GM12878 (cell line): ENCODE data around the gene ADM2. TPM values are rescaled to one million over a fixed set of nuclear protein-coding genes. Genes with fewer than 3 reads are reported as not detected.

Experiments
- ATAC-seq: fragments of 200-7000 bp; cut with Tn5 transposase; 3 replicates; pipeline ENCODE4 v1.9.1; 2020; ENCODE audit warnings: mild to moderate bottlenecking, moderate library complexity
- Bru-seq: library from RNA; stranded (reverse); fragments of 400-500 nt; gene quantifications from one replicate; lab custom pipeline; 2021; lab: Mats Ljungman, UMichigan
- BruChase-seq, 2 experiments: library from RNA; stranded (reverse); fragments of 400-500 nt; gene quantifications; one replicate each; lab custom pipeline; 2021; lab: Mats Ljungman, UMichigan
- BruUV-seq: library from RNA; stranded (reverse); fragments of 400-500 nt; replicated peaks from 2 replicates; lab custom pipeline; 2021; lab: Mats Ljungman, UMichigan
- CTCF ChIA-PET: fragments of 300-600 bp; sonication (Branson Sonifier 250); formaldehyde crosslinking; extraction: SDS; loops from one replicate; lab custom pipeline; 2021; ENCODE audit warnings: inconsistent platforms; lab: Yijun Ruan, JAX
- POLR2A ChIA-PET: fragments of 350-600 bp; formaldehyde crosslinking; extraction: SDS; loops from one replicate; lab custom pipeline; 2021; ENCODE audit warnings: inconsistent platforms; lab: Charles Lee
- RAD21 ChIA-PET: fragments of 300-600 bp; sonication (Branson Sonifier 250); formaldehyde crosslinking; loops from one replicate; lab custom pipeline; 2023; ENCODE audit warnings: antibody characterized with exemption; ENCODE audit not compliant: unreplicated experiment; lab: Charles Lee
- SMC1A ChIA-PET: fragments of 300-600 bp; sonication (Branson Sonifier 250); formaldehyde crosslinking; loops from one replicate; lab custom pipeline; 2023; ENCODE audit not compliant: unreplicated experiment, uncharacterized antibody; lab: Charles Lee
- DNase-seq: peaks from one replicate; pipeline ENCODE4 v3.0.0-alpha.2; 2011; ENCODE audit warnings: low read depth, low spot score
- FAIRE-seq: peaks from 3 replicates; lab custom pipeline; 2011; peaks lifted over from hg19 to GRCh38; lab: Jason Lieb, UNC
- H2AFZ ChIP-seq: 2 replicates; pipeline ENCODE4 v1.6.0; 2011; ENCODE audit warnings: low read depth, low read length, control low read depth; ENCODE audit not compliant: control insufficient read depth
- H3K27ac ChIP-seq: 2 replicates; pipeline ENCODE4 v1.5.1; 2011; ENCODE audit warnings: control low read depth; ENCODE audit not compliant: control insufficient read depth, insufficient read depth
- H3K27me3 ChIP-seq, 2 experiments: replicated peaks in 1 of 2; 2 replicates each; pipeline versions ENCODE4 v1.6.0 to v1.6.1; 2011; ENCODE audit warnings: low read length in 1 of 2; ENCODE audit not compliant: control insufficient read depth in 2 of 2, insufficient read depth in 2 of 2
- H3K36me3 ChIP-seq, 2 experiments: 2 replicates each; pipeline ENCODE4 v1.5.1; 2011; ENCODE audit warnings: low read length in 1 of 2; ENCODE audit not compliant: control insufficient read depth in 2 of 2, insufficient read depth in 2 of 2
- H3K4me1 ChIP-seq: 2 replicates; pipeline ENCODE4 v1.6.1; 2011; ENCODE audit warnings: mild to moderate bottlenecking, low read length, moderate library complexity, mixed read lengths; ENCODE audit not compliant: control insufficient read depth, insufficient read depth
- H3K4me2 ChIP-seq: 2 replicates; pipeline ENCODE4 v1.6.0; 2011; ENCODE audit warnings: control low read depth; ENCODE audit not compliant: control insufficient read depth, insufficient read depth
- H3K4me3 ChIP-seq: fragments of 200-600 bp; sonication (generic); 2 replicates; pipeline ENCODE4 v1.5.1; 2016
- H3K79me2 ChIP-seq: 2 replicates; pipeline ENCODE4 v1.6.0; 2011; ENCODE audit warnings: low read length; ENCODE audit not compliant: control insufficient read depth, insufficient read depth
- H3K9ac ChIP-seq: 2 replicates; pipeline ENCODE4 v1.8.0; 2011; ENCODE audit warnings: low read length, control low read depth, mixed read lengths; ENCODE audit not compliant: control insufficient read depth, insufficient read depth
- H3K9me3 ChIP-seq: replicated peaks from 3 replicates; pipeline ENCODE4 v1.5.1; 2011; ENCODE audit warnings: mild to moderate bottlenecking, low read length; ENCODE audit not compliant: control insufficient read depth, insufficient read depth
- H4K20me1 ChIP-seq: 2 replicates; pipeline ENCODE4 v1.6.0; 2011; ENCODE audit not compliant: control insufficient read depth, insufficient read depth
- BHLHE40 ChIP-seq, 2 experiments: fragments of 450-650 bp in 1 of 2; IDR thresholded peaks; 2 replicates each; pipeline ENCODE4 v1.6.1; 2011 to 2017; ENCODE audit warnings: low read depth in 2 of 2, borderline replicate concordance in 1 of 2, improper control_type of control experiment in 1 of 2, low read length in 1 of 2, mild to moderate bottlenecking in 1 of 2
- BRCA1 ChIP-seq: IDR thresholded peaks from 2 replicates; pipeline ENCODE4 v1.6.1; 2011; ENCODE audit warnings: low read depth, low read length, improper control_type of control experiment
- EGR1 ChIP-seq, 2 experiments: IDR thresholded peaks; 1 replicate in 1 of 2; 2 replicates in 1 of 2; pipeline ENCODE4 v1.6.1; 2011 to 2012; ENCODE audit warnings: low read depth in 2 of 2, low read length in 2 of 2, borderline replicate concordance in 1 of 2, mild to moderate bottlenecking in 1 of 2, moderate library complexity in 1 of 2
- IKZF1 ChIP-seq: fragments of 450-650 bp; conservative IDR thresholded peaks from 2 replicates; pipeline ENCODE4 v1.6.1; 2017; ENCODE audit warnings: antibody characterized with exemption, mild to moderate bottlenecking
- NFYB ChIP-seq: IDR thresholded peaks from 2 replicates; pipeline ENCODE4 v1.6.1; 2011; ENCODE audit warnings: low read depth, mild to moderate bottlenecking, low read length, improper control_type of control experiment, moderate library complexity; ENCODE audit not compliant: insufficient read depth
- PAX5 ChIP-seq: IDR thresholded peaks from 2 replicates; pipeline ENCODE4 v1.6.1; 2011; ENCODE audit warnings: low read depth, low read length, borderline replicate concordance
- POLR2A ChIP-seq: IDR thresholded peaks from 2 replicates; pipeline ENCODE4 v1.6.1; 2011; ENCODE audit warnings: low read depth, mild to moderate bottlenecking, low read length
- WGBS: methylation state at CpG from one replicate; pipeline ENCODE4 v1.1.6; 2016; ENCODE audit warnings: low lambda C conversion rate; ENCODE audit not compliant: insufficient replicate concordance, insufficient coverage; ENCODE audit errors: missing lambda C conversion rate; 5-methylcytosine and 5-hydroxymethylcytosine counted together
- in situ Hi-C: fragments of 300-500 bp; cut with MboI; formaldehyde crosslinking; loops from 9 replicates; pipeline ENCODE4 v1.14.3; 2018; ENCODE audit warnings: mixed read lengths
- intact Hi-C: fragments of 100-400 bp; cut with micrococcal nuclease; formaldehyde crosslinking; loops from one replicate; pipeline ENCODE4 v1.14.2; 2022; ENCODE audit not compliant: unreplicated experiment
- long read RNA-seq, 2 experiments: library from polyadenylated mRNA; unstranded; transcript quantifications; one replicate each; pipeline ENCODE4 v2.0.0, GENCODE V29; 2019 to 2020
- polyA minus RNA-seq, 3 experiments: library from RNA; depleted of rRNA, polyadenylated mRNA; stranded (reverse); fragments of >200 nt; gene quantifications; 2 replicates each; pipeline ENCODE4 v1.2.3, GENCODE V29; 2011
- polyA plus RNA-seq, 11 experiments: library from polyadenylated mRNA; depleted of rRNA in 4 of 11; unstranded in 6 of 11; stranded (reverse) in 5 of 11; fragments of >200 nt; fragmentation: Nextera tagmentation in 4 of 11; fragmentation: Illumina TruSeq in 1 of 11; extraction: Ambion mirVana in 4 of 11; extraction: Trizol in 1 of 11; gene quantifications; 1 replicate in 1 of 11; 2 replicates in 10 of 11; pipeline versions ENCODE4 v1.2.1 to v1.2.3, GENCODE V29; 2011 to 2016; ENCODE audit warnings: inconsistent platforms in 2 of 11, missing spikeins in 2 of 11, low read depth in 1 of 11
- total RNA-seq, 4 experiments: library from RNA; depleted of rRNA in 3 of 4; stranded (reverse); fragments of >200 nt in 3 of 4; fragmentation: Illumina TruSeq in 1 of 4; extraction: Trizol in 1 of 4; gene quantifications; 2 replicates each; pipeline versions ENCODE4 v1.2.1 to v1.2.3, GENCODE V29; 2013 to 2021
- TF ChIP-seq, protein P1 (sequence below): IDR thresholded peaks from 2 replicates; pipeline ENCODE4 v1.6.1; 2012; ENCODE audit warnings: low read depth, low read length, improper control_type of control experiment

ADM2 gene, protein sequence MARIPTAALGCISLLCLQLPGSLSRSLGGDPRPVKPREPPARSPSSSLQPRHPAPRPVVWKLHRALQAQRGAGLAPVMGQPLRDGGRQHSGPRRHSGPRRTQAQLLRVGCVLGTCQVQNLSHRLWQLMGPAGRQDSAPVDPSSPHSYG
- 0.69 and 0.75 TPM in 2 replicates for total RNA-seq (2013; cell fraction: nucleolus; rRNA removed)
- 0.06 and 0.16 TPM in 2 replicates for total RNA-seq (2014; rRNA removed)
- total RNA-seq (2014; rRNA removed; fragmentation: Illumina TruSeq; extraction: Trizol) = 0.04 TPM in 1 of 2 replicates, not detected in the other
- 0.31 and 0.48 TPM in 2 replicates for total RNA-seq (2021)
- polyA plus RNA-seq (2011; ENCODE audit: low read depth) = 0.67 TPM
- 0.23 and 0.30 TPM in 2 replicates for polyA plus RNA-seq (2011; rRNA removed)
- polyA plus RNA-seq (2011; cell fraction: cytosol; rRNA removed) = 0.40 TPM in 2 replicates
- 0.73 and 0.93 TPM in 2 replicates for polyA plus RNA-seq (2011; cell fraction: nucleus; rRNA removed)
- 1.5 and 1.9 TPM in 2 replicates for polyA plus RNA-seq (2012)
- polyA plus RNA-seq (2014; fragmentation: Illumina TruSeq; extraction: Trizol) = 0.04 TPM in 1 of 2 replicates, not detected in the other
- under 1 TPM in 1 of 2 experiments, not detected in 1; 0.02 TPM for polyA plus RNA-seq (2014; fragmentation: Nextera tagmentation; extraction: Ambion mirVana)
- 0.14 and 0.33 TPM in 2 replicates for polyA plus RNA-seq (2014; rRNA removed)
- under 1 TPM in 1 of 2 experiments, not detected in 1; 0.17 TPM for polyA plus RNA-seq (2016; fragmentation: Nextera tagmentation; extraction: Ambion mirVana)
- polyA minus RNA-seq (2011; rRNA and poly(A)+ RNA removed) = 0.15 and 0.57 TPM in 2 replicates
- 0.42 and 0.67 TPM in 2 replicates for polyA minus RNA-seq (2011; cell fraction: cytosol; rRNA and poly(A)+ RNA removed)
- 0.36 and 0.48 TPM in 2 replicates for polyA minus RNA-seq (2011; cell fraction: nucleus; rRNA and poly(A)+ RNA removed)
- Bru-seq, nascent RNA = percentile 47 among the genes with signal in this experiment
- BruChase-seq, experiment 1, labeled RNA remaining after a 6-hour chase = percentile 50 among the genes with signal in this experiment
- percentile 54 among the genes with signal in this experiment for BruChase-seq, experiment 2, labeled RNA remaining after a 2-hour chase
- long read RNA-seq, experiment 1 = 0 reads
- long read RNA-seq, experiment 2 = 0 reads

DNA sequence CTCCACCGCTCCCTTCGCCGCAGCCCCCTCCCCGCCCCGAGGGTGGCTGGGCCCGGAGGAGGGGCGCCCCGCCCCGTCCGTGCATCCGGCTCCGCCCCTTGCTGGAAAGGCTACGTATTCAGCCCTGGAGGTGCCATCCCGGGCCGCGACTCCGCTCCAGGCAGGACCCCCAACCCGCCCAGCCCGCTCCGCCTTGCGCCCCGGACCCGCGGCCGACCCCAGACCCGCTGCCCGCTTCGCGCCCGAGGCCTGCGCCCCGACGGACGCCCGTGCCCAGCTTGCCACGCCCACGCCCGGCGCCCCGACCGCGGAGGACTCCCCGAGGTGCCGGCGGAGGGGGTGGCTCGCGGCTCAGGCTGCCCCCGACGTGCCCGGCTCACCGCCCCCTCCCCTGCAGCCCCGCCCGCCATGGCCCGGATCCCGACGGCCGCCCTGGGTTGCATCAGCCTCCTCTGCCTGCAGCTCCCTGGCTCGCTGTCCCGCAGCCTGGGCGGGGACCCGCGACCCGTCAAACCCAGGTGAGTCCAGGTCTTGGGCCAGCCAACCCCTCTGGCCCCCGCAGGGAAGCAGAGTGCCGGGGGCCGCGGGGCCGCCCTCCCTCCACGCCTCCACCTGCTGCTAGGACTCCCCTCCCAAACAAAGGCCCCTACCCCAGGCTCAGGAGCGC is at the start of gene ADM2:
ADM2 (plus strand) TSS at position 104 of the 667 bp plus-strand sequence; CDS start at position 409, 305 bp downstream.
- intact Hi-C loops = no loop called here
- no peaks in the 10 kb centered on the region for H4K20me1 ChIP-seq
- in situ Hi-C loops = no loop called here
- no peak within 1 kb of the TSS for H3K9ac ChIP-seq
- ChIA-PET RAD21 (no interaction called here), POLR2A (no interaction called here), CTCF (no interaction called here), SMC1A (no interaction called here)
- no peaks in the 10 kb centered on the region for H3K9me3 ChIP-seq
- 6% methylated on average over 45 of the region's 70 CpGs for WGBS
- peak within 1 kb of the TSS; percentile 65 for H2AFZ ChIP-seq
- peak in 1 of 2 experiments; percentile 50; a peak in 1 of 4 replicates for TF ChIP-seq BHLHE40 (IDR thresholded peaks at IDR 0.05; ENCODE audit: borderline replicate concordance in 1 of 2, low read depth in 2 of 2, low read length in 1 of 2)
- peak in 1 of 2 experiments; percentile 59; a peak in 1 of 3 replicates for TF ChIP-seq EGR1 (IDR thresholded peaks at IDR 0.05; ENCODE audit: borderline replicate concordance in 1 of 2, low read depth in 2 of 2, low read length in 2 of 2)
- TF ChIP-seq POLR2A = peak; percentile 54; the same call in 1 of the 2 replicates
- TF ChIP-seq, protein P1, sequence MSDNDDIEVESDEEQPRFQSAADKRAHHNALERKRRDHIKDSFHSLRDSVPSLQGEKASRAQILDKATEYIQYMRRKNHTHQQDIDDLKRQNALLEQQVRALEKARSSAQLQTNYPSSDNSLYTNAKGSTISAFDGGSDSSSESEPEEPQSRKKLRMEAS = no peak
- no peak for TF ChIP-seq NFYB
- TF ChIP-seq BRCA1 = no peak
- no peak for TF ChIP-seq PAX5
- peak; percentile 57; the same call in 1 of the 2 replicates for TF ChIP-seq IKZF1
- H3K27ac ChIP-seq = no peak within 1 kb of the TSS
- H3K79me2 ChIP-seq = no peaks in the 10 kb centered on the region
- peak within 1 kb of the TSS; percentile 59 for H3K4me2 ChIP-seq
- H3K4me1 ChIP-seq = no peaks in the 10 kb centered on the region
- H3K36me3 ChIP-seq = no peaks in the 10 kb centered on the region
- ATAC-seq (peak; percentile 59), FAIRE-seq (no peak), DNase-seq (no peak)
- H3K27me3 ChIP-seq = peaks cover 0 to 3% of the 10 kb centered on the region in 2 experiments; a peak in 2 of 4 replicates
- BruUV-seq = no TSS peak
- H3K4me3 ChIP-seq = peak within 1 kb of the TSS; percentile 55
